Measurements from ENCODE around the gene KCNA10.

- TF ChIP-seq CTCF (conservative IDR thresholded peaks at IDR 0.05; ENCODE audit: low read depth, low read length) (no peak), EZH2phosphoT487 (IDR thresholded peaks at IDR 0.05; ENCODE audit: borderline replicate concordance, low read length) (no peak), EZH2 (IDR thresholded peaks at IDR 0.05; ENCODE audit: low read length, unreplicated experiment) (no peak)
Measured at GRCh38 chr1:110476028-110476765, 42.8 kb downstream of the KCNA10 start.
